Neural cell (in vitro differentiated cells): ENCODE data around the gene CCL2. TPM values are rescaled to one million over a fixed set of nuclear protein-coding genes. Genes with fewer than 3 reads are reported as not detected.

Experiments used
- H2AFZ ChIP-seq: fragments of 200-600, 300-800 bp; sonication (generic), shearing (Covaris generic); 2 replicates; pipeline ENCODE4 v1.6.0; 2014; ENCODE audit warnings: low read depth, mild to moderate bottlenecking, antibody characterized with exemption, low read length, moderate library complexity
- H3F3A ChIP-seq: fragments of 200-600 bp; shearing (Covaris generic); 2 replicates; pipeline ENCODE4 v1.6.1; 2016; ENCODE audit warnings: mild to moderate bottlenecking, moderate library complexity, mixed read lengths, antibody characterized with exemption, low read length; ENCODE audit not compliant: insufficient read depth, poor library complexity, severe bottlenecking
- H3K27ac ChIP-seq: fragments of 200-600, 300-800 bp; sonication (generic), shearing (Covaris generic); 2 replicates; pipeline ENCODE4 v1.5.1; 2014; ENCODE audit warnings: mild to moderate bottlenecking, low read length, moderate library complexity
- H3K27me3 ChIP-seq: fragments of 300-800, 200-600 bp; sonication (generic), shearing (Covaris generic); 2 replicates; pipeline ENCODE4 v1.6.0; 2014; ENCODE audit warnings: mild to moderate bottlenecking, low read depth, low read length, moderate library complexity; ENCODE audit not compliant: insufficient read depth
- H3K36me3 ChIP-seq: fragments of 300-800, 200-600 bp; sonication (generic), shearing (Covaris generic); 2 replicates; pipeline ENCODE4 v1.5.1; 2014; ENCODE audit warnings: mild to moderate bottlenecking, antibody characterized with exemption, low read length, moderate library complexity; ENCODE audit not compliant: insufficient read depth
- H3K4me2 ChIP-seq: fragments of 300-800, 200-600 bp; sonication (generic), shearing (Covaris generic); 2 replicates; pipeline ENCODE4 v1.6.0; 2014; ENCODE audit warnings: mild to moderate bottlenecking, low read length
- H3K4me3 ChIP-seq: fragments of 300-800, 200-600 bp; sonication (generic), shearing (Covaris generic); 2 replicates; pipeline ENCODE4 v1.5.1; 2014; ENCODE audit warnings: mild to moderate bottlenecking, low read length, moderate library complexity
- H3K79me2 ChIP-seq: fragments of 200-600 bp; shearing (Covaris generic); replicated peaks from 2 replicates; pipeline ENCODE4 v1.6.0; 2014; ENCODE audit warnings: mild to moderate bottlenecking, low read length, moderate library complexity; ENCODE audit not compliant: insufficient read depth
- H3K9ac ChIP-seq: fragments of 300-800, 200-600 bp; sonication (generic), shearing (Covaris generic); 2 replicates; pipeline ENCODE4 v1.6.1; 2016; ENCODE audit warnings: mild to moderate bottlenecking, low read length, mixed read lengths
- H3K9me2 ChIP-seq: fragments of 200-600 bp; shearing (Covaris generic); 2 replicates; pipeline ENCODE4 v1.6.1; 2016; ENCODE audit warnings: mild to moderate bottlenecking, low read length, mixed read lengths; ENCODE audit not compliant: insufficient read depth
- H3K9me3 ChIP-seq: fragments of 200-600, 300-800 bp; sonication (generic), shearing (Covaris generic); 2 replicates; pipeline ENCODE4 v1.6.1; 2016; ENCODE audit warnings: mild to moderate bottlenecking, mixed run types, low read length, moderate library complexity, mixed read lengths
- H4K20me1 ChIP-seq: fragments of 200-600 bp; shearing (Covaris generic); 2 replicates; pipeline ENCODE4 v1.6.1; 2016; ENCODE audit warnings: mild to moderate bottlenecking, mixed run types; ENCODE audit not compliant: insufficient read depth
- EP300 ChIP-seq: fragments of 450-650 bp; conservative IDR thresholded peaks from 2 replicates; pipeline ENCODE4 v1.6.1; 2014; ENCODE audit warnings: antibody characterized with exemption, mild to moderate bottlenecking, moderate library complexity; ENCODE audit not compliant: poor library complexity, severe bottlenecking
- EZH2 ChIP-seq: fragments of 200-600, 300-800 bp; shearing (Covaris generic), sonication (generic); IDR thresholded peaks from 2 replicates; pipeline ENCODE4 v1.6.1; 2014; ENCODE audit warnings: antibody characterized with exemption, low read length, borderline replicate concordance, mild to moderate bottlenecking; ENCODE audit not compliant: insufficient read depth, poor library complexity, severe bottlenecking
- MXI1 ChIP-seq: fragments of 450-650 bp; conservative IDR thresholded peaks from 2 replicates; pipeline ENCODE4 v1.6.1; 2014; ENCODE audit warnings: antibody characterized with exemption, mild to moderate bottlenecking; ENCODE audit not compliant: poor library complexity, severe bottlenecking
- POLR2AphosphoS5 ChIP-seq: IDR thresholded peaks from 2 replicates; pipeline ENCODE4 v1.6.1; 2012
- RAD21 ChIP-seq: fragments of 450-650 bp; conservative IDR thresholded peaks from 2 replicates; pipeline ENCODE4 v1.6.1; 2014; ENCODE audit warnings: antibody characterized with exemption, mild to moderate bottlenecking, moderate library complexity
- SMC3 ChIP-seq: fragments of 450-650 bp; conservative IDR thresholded peaks from 2 replicates; pipeline ENCODE4 v1.6.1; 2014; ENCODE audit warnings: antibody characterized with exemption, mild to moderate bottlenecking, moderate library complexity; ENCODE audit not compliant: poor library complexity
- TAF1 ChIP-seq: IDR thresholded peaks from 2 replicates; pipeline ENCODE4 v1.6.1; 2012; ENCODE audit warnings: low read depth
- polyA plus RNA-seq: library from polyadenylated mRNA; depleted of rRNA; stranded (reverse); fragments of >200 nt; gene quantifications from 2 replicates; pipeline ENCODE4 v1.2.3, GENCODE V29; 2014
- TF ChIP-seq, protein P1 (sequence below): IDR thresholded peaks from 2 replicates; pipeline ENCODE4 v1.6.1; 2012; ENCODE audit warnings: borderline replicate concordance
- TF ChIP-seq, protein P2 (sequence below): fragments of 450-650 bp; IDR thresholded peaks from 2 replicates; pipeline ENCODE4 v1.5.1; 2014; ENCODE audit warnings: antibody characterized with exemption, mild to moderate bottlenecking, moderate library complexity; ENCODE audit not compliant: poor library complexity, severe bottlenecking

CCL2 gene
- polyA plus RNA-seq, 1 donor from 2014 or later, result 0.57 TPM

GRCh38 chr17:34285286-34285792 lies 30.3 kb downstream of the CCL2 start, which contains the start of gene CCL11:
CCL11 (plus strand) TSS chr17:34285742; CDS start chr17:34285809, 67 bp downstream.
- TF ChIP-seq, protein P1, sequence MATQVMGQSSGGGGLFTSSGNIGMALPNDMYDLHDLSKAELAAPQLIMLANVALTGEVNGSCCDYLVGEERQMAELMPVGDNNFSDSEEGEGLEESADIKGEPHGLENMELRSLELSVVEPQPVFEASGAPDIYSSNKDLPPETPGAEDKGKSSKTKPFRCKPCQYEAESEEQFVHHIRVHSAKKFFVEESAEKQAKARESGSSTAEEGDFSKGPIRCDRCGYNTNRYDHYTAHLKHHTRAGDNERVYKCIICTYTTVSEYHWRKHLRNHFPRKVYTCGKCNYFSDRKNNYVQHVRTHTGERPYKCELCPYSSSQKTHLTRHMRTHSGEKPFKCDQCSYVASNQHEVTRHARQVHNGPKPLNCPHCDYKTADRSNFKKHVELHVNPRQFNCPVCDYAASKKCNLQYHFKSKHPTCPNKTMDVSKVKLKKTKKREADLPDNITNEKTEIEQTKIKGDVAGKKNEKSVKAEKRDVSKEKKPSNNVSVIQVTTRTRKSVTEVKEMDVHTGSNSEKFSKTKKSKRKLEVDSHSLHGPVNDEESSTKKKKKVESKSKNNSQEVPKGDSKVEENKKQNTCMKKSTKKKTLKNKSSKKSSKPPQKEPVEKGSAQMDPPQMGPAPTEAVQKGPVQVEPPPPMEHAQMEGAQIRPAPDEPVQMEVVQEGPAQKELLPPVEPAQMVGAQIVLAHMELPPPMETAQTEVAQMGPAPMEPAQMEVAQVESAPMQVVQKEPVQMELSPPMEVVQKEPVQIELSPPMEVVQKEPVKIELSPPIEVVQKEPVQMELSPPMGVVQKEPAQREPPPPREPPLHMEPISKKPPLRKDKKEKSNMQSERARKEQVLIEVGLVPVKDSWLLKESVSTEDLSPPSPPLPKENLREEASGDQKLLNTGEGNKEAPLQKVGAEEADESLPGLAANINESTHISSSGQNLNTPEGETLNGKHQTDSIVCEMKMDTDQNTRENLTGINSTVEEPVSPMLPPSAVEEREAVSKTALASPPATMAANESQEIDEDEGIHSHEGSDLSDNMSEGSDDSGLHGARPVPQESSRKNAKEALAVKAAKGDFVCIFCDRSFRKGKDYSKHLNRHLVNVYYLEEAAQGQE, result no peak
- no peak for TF ChIP-seq POLR2AphosphoS5
- TF ChIP-seq EP300, result no peak
- TF ChIP-seq SMC3, result no peak
- no peak for TF ChIP-seq EZH2
- no peak for TF ChIP-seq RAD21
- TF ChIP-seq, protein P2, sequence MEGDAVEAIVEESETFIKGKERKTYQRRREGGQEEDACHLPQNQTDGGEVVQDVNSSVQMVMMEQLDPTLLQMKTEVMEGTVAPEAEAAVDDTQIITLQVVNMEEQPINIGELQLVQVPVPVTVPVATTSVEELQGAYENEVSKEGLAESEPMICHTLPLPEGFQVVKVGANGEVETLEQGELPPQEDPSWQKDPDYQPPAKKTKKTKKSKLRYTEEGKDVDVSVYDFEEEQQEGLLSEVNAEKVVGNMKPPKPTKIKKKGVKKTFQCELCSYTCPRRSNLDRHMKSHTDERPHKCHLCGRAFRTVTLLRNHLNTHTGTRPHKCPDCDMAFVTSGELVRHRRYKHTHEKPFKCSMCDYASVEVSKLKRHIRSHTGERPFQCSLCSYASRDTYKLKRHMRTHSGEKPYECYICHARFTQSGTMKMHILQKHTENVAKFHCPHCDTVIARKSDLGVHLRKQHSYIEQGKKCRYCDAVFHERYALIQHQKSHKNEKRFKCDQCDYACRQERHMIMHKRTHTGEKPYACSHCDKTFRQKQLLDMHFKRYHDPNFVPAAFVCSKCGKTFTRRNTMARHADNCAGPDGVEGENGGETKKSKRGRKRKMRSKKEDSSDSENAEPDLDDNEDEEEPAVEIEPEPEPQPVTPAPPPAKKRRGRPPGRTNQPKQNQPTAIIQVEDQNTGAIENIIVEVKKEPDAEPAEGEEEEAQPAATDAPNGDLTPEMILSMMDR, result no peak
- Histone ChIP-seq H3K27ac (no peak within 1 kb of the TSS), H3K36me3 (no peaks in the 10 kb centered on the region), H3K4me2 (no peak within 1 kb of the TSS), H2AFZ (no peak within 1 kb of the TSS), H3K9me3 (no peaks in the 10 kb centered on the region), H3K9me2 (no peaks in the 10 kb centered on the region), H3K27me3 (no peaks in the 10 kb centered on the region), H3K4me3 (no peak within 1 kb of the TSS), H3K79me2 (no peaks in the 10 kb centered on the region), H3F3A (no peaks in the 10 kb centered on the region), H3K9ac (no peak within 1 kb of the TSS), H4K20me1 (no peaks in the 10 kb centered on the region)

- no peaks in the 10 kb centered on the region for H3K27me3 ChIP-seq
- no peak overlapping the region for H2AFZ ChIP-seq
- H3K4me2 ChIP-seq, result no peak overlapping the region
- H3K27ac ChIP-seq, result no peak overlapping the region
- no peaks in the 10 kb centered on the region for H3K9me2 ChIP-seq
- no peak overlapping the region for H3K4me3 ChIP-seq
- H3K9me3 ChIP-seq, result no peaks in the 10 kb centered on the region
- H4K20me1 ChIP-seq, result no peaks in the 10 kb centered on the region
- H3K9ac ChIP-seq, result no peak overlapping the region
- no peaks in the 10 kb centered on the region for H3K79me2 ChIP-seq
- TF ChIP-seq MXI1, result no peak
- TF ChIP-seq EZH2, result no peak
- TF ChIP-seq, protein P1, result no peak
- TF ChIP-seq TAF1, result no peak
- no peak for TF ChIP-seq POLR2AphosphoS5
- no peak for TF ChIP-seq EP300
- TF ChIP-seq RAD21, result no peak
- no peak for TF ChIP-seq SMC3
- TF ChIP-seq, protein P2, result no peak
- H3F3A ChIP-seq, result no peaks in the 10 kb centered on the region
- no peaks in the 10 kb centered on the region for H3K36me3 ChIP-seq
Measured at GRCh38 chr17:34287875-34288274, 32.8 kb downstream of the CCL2 start.
